ENCODE results near the gene LBX2.

GRCh38 chr2:74457129-74457548 is 42.3 kb downstream of the LBX2 start:
- TF ChIP-seq, protein P1, sequence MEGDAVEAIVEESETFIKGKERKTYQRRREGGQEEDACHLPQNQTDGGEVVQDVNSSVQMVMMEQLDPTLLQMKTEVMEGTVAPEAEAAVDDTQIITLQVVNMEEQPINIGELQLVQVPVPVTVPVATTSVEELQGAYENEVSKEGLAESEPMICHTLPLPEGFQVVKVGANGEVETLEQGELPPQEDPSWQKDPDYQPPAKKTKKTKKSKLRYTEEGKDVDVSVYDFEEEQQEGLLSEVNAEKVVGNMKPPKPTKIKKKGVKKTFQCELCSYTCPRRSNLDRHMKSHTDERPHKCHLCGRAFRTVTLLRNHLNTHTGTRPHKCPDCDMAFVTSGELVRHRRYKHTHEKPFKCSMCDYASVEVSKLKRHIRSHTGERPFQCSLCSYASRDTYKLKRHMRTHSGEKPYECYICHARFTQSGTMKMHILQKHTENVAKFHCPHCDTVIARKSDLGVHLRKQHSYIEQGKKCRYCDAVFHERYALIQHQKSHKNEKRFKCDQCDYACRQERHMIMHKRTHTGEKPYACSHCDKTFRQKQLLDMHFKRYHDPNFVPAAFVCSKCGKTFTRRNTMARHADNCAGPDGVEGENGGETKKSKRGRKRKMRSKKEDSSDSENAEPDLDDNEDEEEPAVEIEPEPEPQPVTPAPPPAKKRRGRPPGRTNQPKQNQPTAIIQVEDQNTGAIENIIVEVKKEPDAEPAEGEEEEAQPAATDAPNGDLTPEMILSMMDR (IDR thresholded peaks at IDR 0.05) = no peak
- TF ChIP-seq POLR2A (IDR thresholded peaks at IDR 0.05) = no peak
- no peak for TF ChIP-seq POLR2AphosphoS5 (IDR thresholded peaks at IDR 0.05)
- no peak for TF ChIP-seq EP300 (IDR thresholded peaks at IDR 0.05)

Measured in gastroesophageal sphincter (tissue), 3 donors.